ENCODE measurements around the gene UBL4B. TPM values are rescaled to one million over a fixed set of nuclear protein-coding genes. Genes with fewer than 3 reads are reported as not detected.

Gene UBL4B
- total and polyA plus RNA-seq, 3 donors from 2014 or later = 34.1 to 105 (median 95.5) TPM

- DNase-seq = peak; percentile 79
- peak overlapping the region; percentile 47 to 79 for H3K27ac ChIP-seq
- H3K9me3 ChIP-seq = no peaks in the 10 kb centered on the region
- 6 to 13% methylated on average over 22 to 72 of the region's 72 CpGs for WGBS, 2 donors
- no peaks in the 10 kb centered on the region for H3K27me3 ChIP-seq
- peaks cover 19% of the 10 kb centered on the region for H3K4me1 ChIP-seq
- intact Hi-C loops (cut with DNase I; ENCODE audit: low total_unique reads) = no loop called here
- TF ChIP-seq POLR2A (IDR thresholded peaks at IDR 0.05) (no peak), CTCF (IDR thresholded peaks at IDR 0.05) (no peak)
- H3K36me3 ChIP-seq (ENCODE audit: low read depth, missing control alignments) = no peaks in the 10 kb centered on the region
- H3K4me3 ChIP-seq = peak overlapping the region; percentile 65 to 66
These were observed 27.8 kb upstream of the UBL4B start for GRCh38 chr1:110084227-110085078.

- Histone ChIP-seq H3K9me3 (no peaks in the 10 kb centered on the region), H3K27me3 (no peaks in the 10 kb centered on the region), H3K27ac (peak overlapping the region in 1 of 2 donors; percentile 47), H3K4me1 (peaks cover 19% of the 10 kb centered on the region), H3K4me3 (no peak overlapping the region), H3K36me3 (ENCODE audit: low read depth, missing control alignments) (no peaks in the 10 kb centered on the region)
- intact Hi-C loops (cut with DNase I; ENCODE audit: low total_unique reads) = no loop called here
- TF ChIP-seq CTCF (IDR thresholded peaks at IDR 0.05) (no peak), POLR2A (IDR thresholded peaks at IDR 0.05) (no peak)
- WGBS, 2 donors = 64 to 68% methylated on average over 5 of the region's 5 CpGs
- no peak for DNase-seq
These were observed 26.6 kb upstream of the UBL4B start for GRCh38 chr1:110085671-110086070.

- intact Hi-C loops (cut with DNase I; ENCODE audit: low total_unique reads) = no loop called here
- DNase-seq = no peak
- Histone ChIP-seq H3K9me3 (no peaks in the 10 kb centered on the region), H3K4me1 (peaks cover 19% of the 10 kb centered on the region), H3K27ac (no peak overlapping the region), H3K27me3 (no peaks in the 10 kb centered on the region), H3K4me3 (no peak overlapping the region), H3K36me3 (ENCODE audit: low read depth, missing control alignments) (no peaks in the 10 kb centered on the region)
- WGBS, 2 donors = 76 to 87% methylated on average over 4 of the region's 4 CpGs
- TF ChIP-seq CTCF (IDR thresholded peaks at IDR 0.05) (no peak), POLR2A (IDR thresholded peaks at IDR 0.05) (no peak)
These were observed 25.3 kb upstream of the UBL4B start for GRCh38 chr1:110086961-110087360.

GRCh38 chr1:110087812-110088738 is 24.2 kb upstream of the UBL4B start:
- Histone ChIP-seq H3K27me3 (no peaks in the 10 kb centered on the region), H3K4me3 (no peak overlapping the region), H3K36me3 (ENCODE audit: low read depth, missing control alignments) (no peaks in the 10 kb centered on the region), H3K9me3 (no peaks in the 10 kb centered on the region), H3K4me1 (peaks cover 19% of the 10 kb centered on the region), H3K27ac (no peak overlapping the region)
- TF ChIP-seq CTCF (IDR thresholded peaks at IDR 0.05) (peak; percentile 37 to 75 (median 68)), POLR2A (IDR thresholded peaks at IDR 0.05) (no peak)
- peak; percentile 68 for DNase-seq
- intact Hi-C loops (cut with DNase I; ENCODE audit: low total_unique reads) = no loop called here
- 60 to 62% methylated on average over 11 to 15 of the region's 15 CpGs for WGBS, 2 donors
